H1 (cell line): ENCODE data around the gene HRH2. TPM values are rescaled to one million over a fixed set of nuclear protein-coding genes. Genes with fewer than 3 reads are reported as not detected.

Experiments
- CTCF ChIA-PET: fragments of 300-600 bp; sonication (Branson Sonifier 250); formaldehyde crosslinking; loops from one replicate; lab custom pipeline; 2021; ENCODE audit not compliant: partially characterized antibody; lab: Charles Lee
- POLR2A ChIA-PET: fragments of 300-600 bp; sonication (Branson Sonifier 250); formaldehyde crosslinking; loops from one replicate; lab custom pipeline; 2021; ENCODE audit warnings: inconsistent platforms; ENCODE audit not compliant: partially characterized antibody; lab: Charles Lee
- DNase-seq, 2 experiments: peaks; one replicate each; pipeline versions ENCODE4 v3.0.0 to v3.0.0-alpha.2; 2010 to 2022; ENCODE audit warnings: low spot score in 2 of 2, low read depth in 1 of 2, mixed read lengths in 1 of 2
- FAIRE-seq: peaks from 2 replicates; lab custom pipeline; 2011; peaks lifted over from hg19 to GRCh38; lab: Jason Lieb, UNC
- H2AFZ ChIP-seq: 2 replicates; pipeline ENCODE4 v1.8.1; 2012; ENCODE audit warnings: low read length, inconsistent platforms
- H2AK5ac ChIP-seq: 2 replicates; pipeline ENCODE4 v1.6.1; 2013; ENCODE audit warnings: low read depth, low read length
- H2BK120ac ChIP-seq: replicated peaks from 2 replicates; pipeline ENCODE3; 2013; ENCODE audit warnings: low read depth, low read length, inconsistent platforms
- H2BK12ac ChIP-seq: 2 replicates; pipeline ENCODE4 v1.6.1; 2013; ENCODE audit warnings: low read depth, low read length
- H2BK15ac ChIP-seq: 2 replicates; pipeline ENCODE4 v1.6.1; 2013; ENCODE audit warnings: low read length
- H2BK20ac ChIP-seq: 2 replicates; pipeline ENCODE4 v1.6.1; 2013; ENCODE audit warnings: low read length
- H2BK5ac ChIP-seq: 2 replicates; pipeline ENCODE4 v1.6.1; 2013; ENCODE audit warnings: low read depth, low read length
- H3K14ac ChIP-seq: 2 replicates; pipeline ENCODE4 v1.6.1; 2013; ENCODE audit warnings: inconsistent platforms; ENCODE audit not compliant: insufficient read length
- H3K18ac ChIP-seq: 2 replicates; pipeline ENCODE4 v1.6.1; 2013; ENCODE audit warnings: low read length; ENCODE audit errors: extremely low read depth
- H3K23ac ChIP-seq: 2 replicates; pipeline ENCODE4 v1.6.1; 2013; ENCODE audit warnings: inconsistent platforms; ENCODE audit not compliant: insufficient read length
- H3K23me2 ChIP-seq: 2 replicates; pipeline ENCODE4 v1.6.1; 2013; ENCODE audit warnings: low read depth, low read length
- H3K27ac ChIP-seq: 2 replicates; pipeline ENCODE4 v1.6.1; 2011; ENCODE audit warnings: low read depth, low read length, inconsistent platforms
- H3K27me3 ChIP-seq, 4 experiments: replicated peaks in 1 of 4; 1 replicate in 1 of 4; 2 replicates in 3 of 4; pipeline versions ENCODE4 v1.6.1 to v1.8.1; 2011 to 2013; ENCODE audit warnings: low read length in 3 of 4, mild to moderate bottlenecking in 3 of 4, inconsistent platforms in 2 of 4, mixed read lengths in 2 of 4, moderate library complexity in 1 of 4; ENCODE audit not compliant: control insufficient read depth in 3 of 4, insufficient read depth in 3 of 4; ENCODE audit errors: extremely low read depth in 1 of 4
- H3K36me3 ChIP-seq, 4 experiments: 2 replicates each; pipeline versions ENCODE4 v1.6.1 to v1.8.1; 2011 to 2013; ENCODE audit warnings: mild to moderate bottlenecking in 4 of 4, low read length in 3 of 4, moderate library complexity in 2 of 4, control low read depth in 1 of 4, inconsistent platforms in 1 of 4; ENCODE audit not compliant: insufficient read depth in 4 of 4, control insufficient read depth in 2 of 4
- H3K4ac ChIP-seq: replicated peaks from 2 replicates; pipeline ENCODE3; 2013; ENCODE audit warnings: low read length, low read depth, mixed read lengths, inconsistent platforms; ENCODE audit not compliant: insufficient read length
- H3K4me1 ChIP-seq, 4 experiments: replicated peaks in 1 of 4; 1 replicate in 1 of 4; 2 replicates in 3 of 4; pipeline versions ENCODE4 v1.6.1 to v1.8.1; 2011 to 2013; ENCODE audit warnings: low read length in 3 of 4, inconsistent platforms in 2 of 4, mixed read lengths in 1 of 4; ENCODE audit not compliant: insufficient read depth in 4 of 4, control insufficient read depth in 3 of 4
- H3K4me2 ChIP-seq, 2 experiments: 2 replicates each; pipeline versions ENCODE4 v1.6.1 to v1.8.1; 2011 to 2013; ENCODE audit warnings: low read depth in 2 of 2, low read length in 2 of 2, control low read depth in 1 of 2, inconsistent platforms in 1 of 2, mild to moderate bottlenecking in 1 of 2; ENCODE audit not compliant: insufficient read depth in 1 of 2
- H3K4me3 ChIP-seq, 4 experiments: fragments of 200-600, 300-600 bp in 1 of 4; sonication (generic), shearing (Covaris generic), sonication (Bioruptor Twin) in 1 of 4; 2 replicates each; pipeline versions ENCODE4 v1.5.1 to v1.8.1; 2011 to 2016; ENCODE audit warnings: low read length in 4 of 4, low read depth in 3 of 4, control low read depth in 2 of 4, inconsistent platforms in 2 of 4, mild to moderate bottlenecking in 2 of 4, mixed read lengths in 1 of 4, moderate library complexity in 1 of 4; ENCODE audit not compliant: insufficient read depth in 2 of 4; ENCODE audit errors: extremely low read depth in 1 of 4
- H3K56ac ChIP-seq: replicated peaks from 2 replicates; pipeline ENCODE3; 2013; ENCODE audit warnings: low read depth, mild to moderate bottlenecking, mixed read lengths, low read length, inconsistent platforms; ENCODE audit not compliant: insufficient read length
- H3K79me1 ChIP-seq: 2 replicates; pipeline ENCODE4 v1.6.1; 2013; ENCODE audit warnings: low read depth, low read length, control low read depth
- H3K79me2 ChIP-seq, 2 experiments: 2 replicates each; pipeline versions ENCODE4 v1.6.1 to v1.8.1; 2012 to 2013; ENCODE audit warnings: low read length in 2 of 2, mild to moderate bottlenecking in 2 of 2, inconsistent platforms in 1 of 2; ENCODE audit not compliant: insufficient read depth in 2 of 2, control insufficient read depth in 1 of 2
- H3K9ac ChIP-seq, 4 experiments: replicated peaks in 1 of 4; 1 replicate in 1 of 4; 2 replicates in 3 of 4; pipeline versions ENCODE4 v1.6.1 to v1.8.1; 2011 to 2013; ENCODE audit warnings: low read depth in 3 of 4, low read length in 3 of 4, control low read depth in 2 of 4, mild to moderate bottlenecking in 2 of 4, moderate library complexity in 2 of 4, inconsistent platforms in 1 of 4; ENCODE audit errors: extremely low read depth in 1 of 4
- H3K9me3 ChIP-seq, 2 experiments: 2 replicates each; pipeline versions ENCODE4 v1.6.1 to v1.8.1; 2012 to 2013; ENCODE audit warnings: mild to moderate bottlenecking in 2 of 2, moderate library complexity in 2 of 2, control low read depth in 1 of 2, inconsistent platforms in 1 of 2, low read depth in 1 of 2, low read length in 1 of 2, mixed read lengths in 1 of 2; ENCODE audit not compliant: insufficient read depth in 2 of 2
- H4K20me1 ChIP-seq, 2 experiments: replicated peaks in 1 of 2; 2 replicates each; pipeline versions ENCODE3 to v1.8.1; 2011 to 2013; ENCODE audit warnings: inconsistent platforms in 2 of 2, low read length in 2 of 2, mild to moderate bottlenecking in 1 of 2; ENCODE audit not compliant: insufficient read depth in 2 of 2, control insufficient read depth in 1 of 2
- H4K5ac ChIP-seq: 2 replicates; pipeline ENCODE4 v1.6.1; 2013; ENCODE audit warnings: low read length, low read depth, mixed read lengths, inconsistent platforms; ENCODE audit not compliant: insufficient read length
- H4K8ac ChIP-seq: 2 replicates; pipeline ENCODE4 v1.8.0; 2013; ENCODE audit warnings: mild to moderate bottlenecking, moderate library complexity, low read length, inconsistent platforms; ENCODE audit not compliant: insufficient read depth; ENCODE audit errors: extremely low read depth
- H4K91ac ChIP-seq: replicated peaks from 2 replicates; pipeline ENCODE3; 2013; ENCODE audit warnings: low read length, mixed read lengths, inconsistent platforms; ENCODE audit not compliant: insufficient read length
- CBX8 ChIP-seq: fragments of 300-800, 300-1000 bp; sonication (generic); IDR thresholded peaks from 2 replicates; pipeline ENCODE4 v1.7.1; 2016; ENCODE audit warnings: low read depth, low read length, borderline replicate concordance
- CTBP2 ChIP-seq: IDR thresholded peaks from 2 replicates; pipeline ENCODE4 v1.7.0; 2011; ENCODE audit warnings: borderline replicate concordance, mild to moderate bottlenecking, moderate library complexity, mixed read lengths, low read length; ENCODE audit not compliant: insufficient read depth, insufficient read length
- JUN ChIP-seq: IDR thresholded peaks from 2 replicates; pipeline ENCODE4 v1.6.1; 2011; ENCODE audit warnings: low read depth, mild to moderate bottlenecking, improper control_type of control experiment, low read length
- KDM1A ChIP-seq: fragments of 200-600, 300-600 bp; sonication (generic); IDR thresholded peaks from 2 replicates; pipeline ENCODE4 v1.7.1; 2016; ENCODE audit warnings: mild to moderate bottlenecking, low read length, borderline replicate concordance
- MAFK ChIP-seq: IDR thresholded peaks from 2 replicates; pipeline ENCODE4 v1.6.1; 2012; ENCODE audit warnings: low read depth, mild to moderate bottlenecking, improper control_type of control experiment, low read length
- NRF1 ChIP-seq: IDR thresholded peaks from 2 replicates; pipeline ENCODE4 v1.6.1; 2011; ENCODE audit warnings: mild to moderate bottlenecking, low read depth, low read length, improper control_type of control experiment
- SP2 ChIP-seq: IDR thresholded peaks from 2 replicates; pipeline ENCODE4 v1.6.1; 2012; ENCODE audit warnings: mild to moderate bottlenecking, low read length, inconsistent platforms
- TAF1 ChIP-seq: IDR thresholded peaks from 2 replicates; pipeline ENCODE4 v1.6.1; 2011; ENCODE audit warnings: mild to moderate bottlenecking, low read depth, low read length
- YY1 ChIP-seq: IDR thresholded peaks from 2 replicates; pipeline ENCODE4 v1.6.1; 2011; ENCODE audit warnings: low read depth, mild to moderate bottlenecking, low read length
- ZNF274 ChIP-seq: IDR thresholded peaks from 2 replicates; pipeline ENCODE4 v1.7.0; 2012; ENCODE audit warnings: low read length, borderline replicate concordance; ENCODE audit errors: extremely low read depth
- WGBS, 2 experiments: shearing (Covaris generic) in 1 of 2; methylation state at CpG; one replicate each; pipeline versions ENCODE4 v1.1.6 to v1.1.7; 2013 to 2015; ENCODE audit warnings: low lambda C conversion rate in 2 of 2, mixed read lengths in 2 of 2, inconsistent platforms in 1 of 2, low coverage in 1 of 2, missing lambda C conversion rate in 1 of 2; ENCODE audit not compliant: insufficient replicate concordance in 2 of 2, insufficient coverage in 1 of 2, insufficient read length in 1 of 2; ENCODE audit errors: extremely low coverage in 1 of 2, missing lambda C conversion rate in 1 of 2; 5-methylcytosine and 5-hydroxymethylcytosine counted together
- polyA plus RNA-seq, 7 experiments: library from polyadenylated mRNA; depleted of rRNA in 3 of 7; stranded (reverse) in 5 of 7; unstranded in 2 of 7; fragments of >200 nt in 5 of 7; fragments of 200-250 nt in 2 of 7; gene quantifications; 1 replicate in 5 of 7; 2 replicates in 1 of 7; 4 replicates in 1 of 7; pipeline versions ENCODE4 v1.2.1 to v1.2.3, GENCODE V29; 2011 to 2013; ENCODE audit warnings: missing spikeins in 2 of 7, mixed read lengths in 2 of 7
- total RNA-seq: library from RNA; stranded (reverse); fragmentation: NEBNext Ultra II Directional; extraction: Animal tissue kit (Norgen Biotek cat#: 25700); gene quantifications from 2 replicates; pipeline ENCODE4 v1.2.1, GENCODE V29; 2021

HRH2 gene
- total and polyA plus RNA-seq, 2 of the 8 experiments (the other 6 are each of a cell fraction or from before 2014, with no cell fraction given), result 7.8 to 8.1 TPM

DNA sequence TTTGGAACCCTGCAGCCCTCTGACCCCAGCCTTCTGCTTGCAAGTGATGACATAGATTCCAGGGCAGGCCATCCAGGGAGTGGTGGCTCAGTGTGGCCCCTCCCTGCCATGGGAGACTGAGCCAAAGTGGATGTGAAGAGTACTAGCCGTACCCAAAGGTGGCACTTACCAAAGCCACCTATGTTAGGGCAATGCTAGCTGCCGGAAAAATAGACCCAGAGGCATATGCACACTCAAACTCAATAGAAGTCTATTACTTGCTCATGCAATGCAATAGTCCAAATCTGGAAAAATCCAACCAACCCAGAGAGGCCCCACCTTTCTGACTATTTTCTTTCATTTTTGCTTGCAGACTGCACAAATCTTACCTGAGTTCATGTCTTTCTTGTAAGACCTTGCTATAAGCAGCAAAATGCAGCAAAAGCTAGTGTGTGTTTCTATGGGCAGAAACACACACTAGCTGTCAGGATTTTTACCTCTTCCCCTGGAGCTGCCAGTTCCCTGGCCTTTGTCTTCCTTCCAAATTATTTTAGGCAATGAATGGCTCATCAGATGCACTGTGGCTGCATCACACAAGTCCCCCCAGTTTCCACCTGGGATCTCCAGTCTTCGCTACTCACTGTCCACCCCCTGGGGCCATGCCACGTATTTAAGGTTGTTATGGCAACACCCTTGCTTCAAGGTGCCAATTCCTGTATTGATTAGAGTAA, 74.0 kb downstream of the HRH2 start:
- no peak overlapping the region for H2BK120ac ChIP-seq
- H2AK5ac ChIP-seq, result no peak overlapping the region
- WGBS, 2 experiments, result 81% methylated on average over 4 of the region's 4 CpGs; no CpG with 5 or more reads in 1 of the 2 experiments
- peaks cover 0 to 13% (median 7%) of the 10 kb centered on the region in 4 experiments; a peak in 6 of 7 replicates for H3K4me1 ChIP-seq
- H3K9ac ChIP-seq, result no peak overlapping the region
- no peak overlapping the region for H3K23ac ChIP-seq
- H2BK5ac ChIP-seq, result no peak overlapping the region
- H3K79me2 ChIP-seq, result no peaks in the 10 kb centered on the region
- no peaks in the 10 kb centered on the region for H4K20me1 ChIP-seq
- H3K9me3 ChIP-seq, result peaks cover 3 to 5% of the 10 kb centered on the region in 2 experiments; a peak in 2 of 4 replicates
- no peak overlapping the region for H4K5ac ChIP-seq
- TF ChIP-seq JUN, result no peak
- no peak for TF ChIP-seq KDM1A
- no peak for TF ChIP-seq TAF1
- TF ChIP-seq YY1, result no peak
- no peak for TF ChIP-seq SP2
- no peak for TF ChIP-seq CTBP2
- no peak for TF ChIP-seq MAFK
- no peak for TF ChIP-seq NRF1
- no peak for TF ChIP-seq CBX8
- no peak for TF ChIP-seq ZNF274
- H2BK15ac ChIP-seq, result no peak overlapping the region
- H3K23me2 ChIP-seq, result peaks cover 2% of the 10 kb centered on the region; the same call in 1 of the 2 replicates
- H3K56ac ChIP-seq, result no peak overlapping the region
- no peak overlapping the region for H3K18ac ChIP-seq
- H3K27ac ChIP-seq, result no peak overlapping the region
- H3K79me1 ChIP-seq, result no peaks in the 10 kb centered on the region
- POLR2A ChIA-PET, result no interaction called here
- H2BK12ac ChIP-seq, result no peak overlapping the region
- FAIRE-seq (no peak), DNase-seq (no peak)
- H2AFZ ChIP-seq, result no peak overlapping the region
- no peak overlapping the region for H3K4ac ChIP-seq
- H4K91ac ChIP-seq, result no peak overlapping the region
- H3K14ac ChIP-seq, result no peak overlapping the region
- H3K4me2 ChIP-seq, result no peak overlapping the region
- CTCF ChIA-PET, result interaction anchor here (0.8 to 8.7 kb wide), 23 partner anchors 9 to 247 kb away, joined by 3 to 136 read pairs (median 7); partner anchors contain the start of gene CPLX2
- H2BK20ac ChIP-seq, result no peak overlapping the region
- H3K36me3 ChIP-seq, result no peaks in the 10 kb centered on the region
- no peak overlapping the region for H4K8ac ChIP-seq
- no peaks in the 10 kb centered on the region; a peak in 2 of 7 replicates for H3K27me3 ChIP-seq
- no peak overlapping the region for H3K4me3 ChIP-seq
